Activated naive CD4-positive, alpha-beta T cell (primary cell): ENCODE measurements around the gene LINC00632.
"Not testable (repeated sequence)": the region's sequence is repeated elsewhere in the genome, so short reads cannot be mapped to it uniquely, and the experiment has no call there.

Experiments
- DNase-seq, 4 experiments: peaks; one replicate each; lab custom pipeline; 2025; lab: John Stamatoyannopoulos, UW

Gene LINC00632

GRCh38 chrX:140709421-140709846 lies at the start of gene LINC00632:
TSS of gene LINC00632 (plus strand) at chrX:140709759.
- no peak for DNase-seq

- no peak for DNase-seq
Measured at GRCh38 chrX:140661643-140662042, 47.9 kb upstream of the LINC00632 start.

- DNase-seq, result no peak
Measured at GRCh38 chrX:140664939-140665338, 44.6 kb upstream of the LINC00632 start.

GRCh38 chrX:140672840-140673731 lies 36.5 kb upstream of the LINC00632 start:
- no peak for DNase-seq

- DNase-seq, result no peak
Measured at GRCh38 chrX:140687706-140688105, 21.9 kb upstream of the LINC00632 start.

- DNase-seq, result not testable (repeated sequence)
Measured at GRCh38 chrX:140691596-140691995, 18.0 kb upstream of the LINC00632 start.

GRCh38 chrX:140697618-140698017 lies 11.9 kb upstream of the LINC00632 start:
- DNase-seq, result no peak

GRCh38 chrX:140701480-140701879 lies 8.1 kb upstream of the LINC00632 start:
- DNase-seq, result no peak

GRCh38 chrX:140710710-140711109 lies 1.2 kb downstream of the LINC00632 start:
- no peak for DNase-seq

GRCh38 chrX:140711894-140712293 lies 2.3 kb downstream of the LINC00632 start:
- DNase-seq, result no peak

- peak in 1 of 4 experiments; percentile 0 for DNase-seq
Measured at GRCh38 chrX:140712413-140713173, 3.0 kb downstream of the LINC00632 start.

- DNase-seq, result no peak
Measured at GRCh38 chrX:140713174-140713539, 3.6 kb downstream of the LINC00632 start.

- no peak for DNase-seq
Measured at GRCh38 chrX:140715787-140716186, 6.2 kb downstream of the LINC00632 start.

GRCh38 chrX:140723121-140723715 lies 13.7 kb downstream of the LINC00632 start:
- no peak for DNase-seq

- DNase-seq, result no peak
Measured at GRCh38 chrX:140724309-140724708, 14.8 kb downstream of the LINC00632 start.

- no peak for DNase-seq
Measured at GRCh38 chrX:140724736-140725135, 15.2 kb downstream of the LINC00632 start.

GRCh38 chrX:140725500-140725899 lies 15.9 kb downstream of the LINC00632 start:
- DNase-seq, result no peak

- peak in 1 of 4 experiments; percentile 1 for DNase-seq
Measured at GRCh38 chrX:140733766-140734342, 24.3 kb downstream of the LINC00632 start.

GRCh38 chrX:140744085-140744484 lies 34.5 kb downstream of the LINC00632 start:
- DNase-seq, result no peak

- no peak for DNase-seq
Measured at GRCh38 chrX:140756941-140757340, 47.4 kb downstream of the LINC00632 start.

- DNase-seq, result no peak
Measured at GRCh38 chrX:140762061-140762460, 52.5 kb downstream of the LINC00632 start.

- no peak for DNase-seq
Measured at GRCh38 chrX:140764401-140764919, 54.9 kb downstream of the LINC00632 start.
